ENCODE measurements around the gene PBOV1.

The PBOV1 gene

GRCh38 chr6:138258991-138259390 lies 40.7 kb upstream of the PBOV1 start:
- DNase-seq (ENCODE audit: low spot score) = no peak
- Histone ChIP-seq H3K36me3 (ENCODE audit: low read depth) (no peaks in the 10 kb centered on the region), H3K4me1 (ENCODE audit: insufficient read depth, poor library complexity, severe bottlenecking) (no peaks in the 10 kb centered on the region), H3K9me3 (ENCODE audit: severe bottlenecking) (no peaks in the 10 kb centered on the region), H3K4me3 (ENCODE audit: severe bottlenecking) (no peak overlapping the region), H3K27me3 (ENCODE audit: insufficient read depth, poor library complexity, severe bottlenecking) (no peaks in the 10 kb centered on the region), H3K27ac (ENCODE audit: poor library complexity, severe bottlenecking) (no peak overlapping the region)
- TF ChIP-seq, protein P1, sequence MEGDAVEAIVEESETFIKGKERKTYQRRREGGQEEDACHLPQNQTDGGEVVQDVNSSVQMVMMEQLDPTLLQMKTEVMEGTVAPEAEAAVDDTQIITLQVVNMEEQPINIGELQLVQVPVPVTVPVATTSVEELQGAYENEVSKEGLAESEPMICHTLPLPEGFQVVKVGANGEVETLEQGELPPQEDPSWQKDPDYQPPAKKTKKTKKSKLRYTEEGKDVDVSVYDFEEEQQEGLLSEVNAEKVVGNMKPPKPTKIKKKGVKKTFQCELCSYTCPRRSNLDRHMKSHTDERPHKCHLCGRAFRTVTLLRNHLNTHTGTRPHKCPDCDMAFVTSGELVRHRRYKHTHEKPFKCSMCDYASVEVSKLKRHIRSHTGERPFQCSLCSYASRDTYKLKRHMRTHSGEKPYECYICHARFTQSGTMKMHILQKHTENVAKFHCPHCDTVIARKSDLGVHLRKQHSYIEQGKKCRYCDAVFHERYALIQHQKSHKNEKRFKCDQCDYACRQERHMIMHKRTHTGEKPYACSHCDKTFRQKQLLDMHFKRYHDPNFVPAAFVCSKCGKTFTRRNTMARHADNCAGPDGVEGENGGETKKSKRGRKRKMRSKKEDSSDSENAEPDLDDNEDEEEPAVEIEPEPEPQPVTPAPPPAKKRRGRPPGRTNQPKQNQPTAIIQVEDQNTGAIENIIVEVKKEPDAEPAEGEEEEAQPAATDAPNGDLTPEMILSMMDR (IDR thresholded peaks at IDR 0.05; ENCODE audit: poor library complexity, severe bottlenecking) = no peak
- ATAC-seq (ENCODE audit: low read depth) = no peak

GRCh38 chr6:138258197-138258596 lies 39.9 kb upstream of the PBOV1 start:
- no peaks in the 10 kb centered on the region for H3K9me3 ChIP-seq (ENCODE audit: severe bottlenecking)
- H3K27ac ChIP-seq (ENCODE audit: poor library complexity, severe bottlenecking) = no peak overlapping the region
- TF ChIP-seq, protein P1 (IDR thresholded peaks at IDR 0.05; ENCODE audit: poor library complexity, severe bottlenecking) = no peak
- ATAC-seq (ENCODE audit: low read depth) (no peak), DNase-seq (ENCODE audit: low spot score) (no peak)
- H3K4me3 ChIP-seq (ENCODE audit: severe bottlenecking) = no peak overlapping the region
- H3K27me3 ChIP-seq (ENCODE audit: insufficient read depth, poor library complexity, severe bottlenecking) = no peaks in the 10 kb centered on the region
- H3K36me3 ChIP-seq (ENCODE audit: low read depth) = no peaks in the 10 kb centered on the region
- H3K4me1 ChIP-seq (ENCODE audit: insufficient read depth, poor library complexity, severe bottlenecking) = no peaks in the 10 kb centered on the region

GRCh38 chr6:138257638-138258040 lies 39.3 kb upstream of the PBOV1 start:
- Histone ChIP-seq H3K36me3 (ENCODE audit: low read depth) (no peaks in the 10 kb centered on the region), H3K4me3 (ENCODE audit: severe bottlenecking) (no peak overlapping the region), H3K27me3 (ENCODE audit: insufficient read depth, poor library complexity, severe bottlenecking) (no peaks in the 10 kb centered on the region), H3K4me1 (ENCODE audit: insufficient read depth, poor library complexity, severe bottlenecking) (no peaks in the 10 kb centered on the region), H3K9me3 (ENCODE audit: severe bottlenecking) (no peaks in the 10 kb centered on the region), H3K27ac (ENCODE audit: poor library complexity, severe bottlenecking) (no peak overlapping the region)
- ATAC-seq (ENCODE audit: low read depth) (no peak), DNase-seq (ENCODE audit: low spot score) (no peak)
- TF ChIP-seq, protein P1 (IDR thresholded peaks at IDR 0.05; ENCODE audit: poor library complexity, severe bottlenecking) = no peak

- peaks cover 2% of the 10 kb centered on the region for H3K4me1 ChIP-seq (ENCODE audit: insufficient read depth, poor library complexity, severe bottlenecking)
- no peaks in the 10 kb centered on the region for H3K9me3 ChIP-seq (ENCODE audit: severe bottlenecking)
- H3K27ac ChIP-seq (ENCODE audit: poor library complexity, severe bottlenecking) = no peak overlapping the region
- DNase-seq (ENCODE audit: low spot score) (no peak), ATAC-seq (ENCODE audit: low read depth) (no peak)
- no peaks in the 10 kb centered on the region for H3K27me3 ChIP-seq (ENCODE audit: insufficient read depth, poor library complexity, severe bottlenecking)
- H3K4me3 ChIP-seq (ENCODE audit: severe bottlenecking) = no peak overlapping the region
- H3K36me3 ChIP-seq (ENCODE audit: low read depth) = no peaks in the 10 kb centered on the region
- TF ChIP-seq, protein P1 (IDR thresholded peaks at IDR 0.05; ENCODE audit: poor library complexity, severe bottlenecking) = no peak
These were observed 37.2 kb upstream of the PBOV1 start for GRCh38 chr6:138255443-138255842.

DNA sequence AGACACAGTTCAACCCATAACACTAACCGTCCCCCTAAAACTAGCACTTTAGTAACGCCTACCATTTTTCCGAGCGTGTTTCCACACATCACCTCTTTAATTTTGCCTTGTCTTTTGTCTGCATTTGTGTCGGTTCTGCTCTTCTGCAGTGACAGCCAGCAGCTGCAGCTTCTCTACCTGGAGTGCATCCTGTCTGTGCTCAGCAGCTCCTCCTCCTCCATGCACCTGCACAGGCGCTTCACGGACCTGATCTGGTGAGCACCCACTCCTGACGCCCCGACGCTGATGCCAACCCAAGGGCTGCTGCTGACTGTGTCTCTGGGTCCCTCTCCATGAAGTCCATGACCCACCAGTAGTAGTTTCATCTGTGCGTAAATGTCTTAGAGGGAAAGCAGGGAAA lies 35.4 kb upstream of the PBOV1 start:
- H3K9me3 ChIP-seq (ENCODE audit: severe bottlenecking) = no peaks in the 10 kb centered on the region
- H3K27ac ChIP-seq (ENCODE audit: poor library complexity, severe bottlenecking) = no peak overlapping the region
- DNase-seq (ENCODE audit: low spot score) = no peak

More for the DNA sequence above, 35.4 kb upstream of the PBOV1 start:
- Histone ChIP-seq H3K4me1 (ENCODE audit: insufficient read depth, poor library complexity, severe bottlenecking) (peaks cover 3% of the 10 kb centered on the region), H3K27me3 (ENCODE audit: insufficient read depth, poor library complexity, severe bottlenecking) (no peaks in the 10 kb centered on the region), H3K4me3 (ENCODE audit: severe bottlenecking) (no peak overlapping the region), H3K36me3 (ENCODE audit: low read depth) (no peaks in the 10 kb centered on the region)
- no peak for ATAC-seq (ENCODE audit: low read depth)
- TF ChIP-seq, protein P1 (IDR thresholded peaks at IDR 0.05; ENCODE audit: poor library complexity, severe bottlenecking) = no peak

Data from RWPE2 (cell line).